ENCODE measurements around the gene NEMP2.

NEMP2 gene

DNA sequence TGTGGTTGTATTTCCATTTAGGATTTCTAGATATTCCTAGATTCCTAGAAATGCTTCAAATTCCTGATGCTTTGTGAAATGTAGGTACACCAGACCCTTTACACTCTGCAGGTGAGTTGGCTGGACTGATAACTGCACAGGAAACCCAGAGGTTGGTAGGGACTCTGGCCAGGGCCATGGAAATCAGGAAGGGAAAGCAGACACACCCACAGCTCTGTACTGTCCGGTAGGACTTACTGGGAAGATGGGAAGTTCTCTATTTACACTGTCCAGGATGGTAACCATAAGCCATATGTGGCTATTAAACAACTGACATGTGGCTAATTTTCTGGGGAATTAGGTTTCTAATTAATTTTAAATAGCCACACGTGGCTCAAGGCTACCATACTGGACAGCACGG lies 31.4 kb downstream of the NEMP2 start:
- TF ChIP-seq REST (IDR thresholded peaks at IDR 0.05; ENCODE audit: low read depth) (no peak), MAX (IDR thresholded peaks at IDR 0.05) (no peak), TEAD4 (IDR thresholded peaks at IDR 0.05) (no peak), TCF12 (IDR thresholded peaks at IDR 0.05; ENCODE audit: low read depth) (no peak), YY1 (IDR thresholded peaks at IDR 0.05; ENCODE audit: low read depth) (no peak), FOXM1 (IDR thresholded peaks at IDR 0.05; ENCODE audit: borderline replicate concordance, low read depth) (no peak), EP300 (IDR thresholded peaks at IDR 0.05; ENCODE audit: borderline replicate concordance) (no peak), CEBPB (IDR thresholded peaks at IDR 0.05) (no peak), NFIC (IDR thresholded peaks at IDR 0.05) (no peak), TAF1 (IDR thresholded peaks at IDR 0.05; ENCODE audit: low read depth) (no peak), RAD21 (IDR thresholded peaks at IDR 0.05; ENCODE audit: low read depth) (no peak), ZBTB7A (IDR thresholded peaks at IDR 0.05; ENCODE audit: low read depth) (no peak), EGR1 (IDR thresholded peaks at IDR 0.05) (no peak), CREB1 (IDR thresholded peaks at IDR 0.05; ENCODE audit: low read depth) (no peak)
- TF ChIP-seq, protein P1, sequence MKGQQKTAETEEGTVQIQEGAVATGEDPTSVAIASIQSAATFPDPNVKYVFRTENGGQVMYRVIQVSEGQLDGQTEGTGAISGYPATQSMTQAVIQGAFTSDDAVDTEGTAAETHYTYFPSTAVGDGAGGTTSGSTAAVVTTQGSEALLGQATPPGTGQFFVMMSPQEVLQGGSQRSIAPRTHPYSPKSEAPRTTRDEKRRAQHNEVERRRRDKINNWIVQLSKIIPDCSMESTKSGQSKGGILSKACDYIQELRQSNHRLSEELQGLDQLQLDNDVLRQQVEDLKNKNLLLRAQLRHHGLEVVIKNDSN (IDR thresholded peaks at IDR 0.05) = no peak

DNA sequence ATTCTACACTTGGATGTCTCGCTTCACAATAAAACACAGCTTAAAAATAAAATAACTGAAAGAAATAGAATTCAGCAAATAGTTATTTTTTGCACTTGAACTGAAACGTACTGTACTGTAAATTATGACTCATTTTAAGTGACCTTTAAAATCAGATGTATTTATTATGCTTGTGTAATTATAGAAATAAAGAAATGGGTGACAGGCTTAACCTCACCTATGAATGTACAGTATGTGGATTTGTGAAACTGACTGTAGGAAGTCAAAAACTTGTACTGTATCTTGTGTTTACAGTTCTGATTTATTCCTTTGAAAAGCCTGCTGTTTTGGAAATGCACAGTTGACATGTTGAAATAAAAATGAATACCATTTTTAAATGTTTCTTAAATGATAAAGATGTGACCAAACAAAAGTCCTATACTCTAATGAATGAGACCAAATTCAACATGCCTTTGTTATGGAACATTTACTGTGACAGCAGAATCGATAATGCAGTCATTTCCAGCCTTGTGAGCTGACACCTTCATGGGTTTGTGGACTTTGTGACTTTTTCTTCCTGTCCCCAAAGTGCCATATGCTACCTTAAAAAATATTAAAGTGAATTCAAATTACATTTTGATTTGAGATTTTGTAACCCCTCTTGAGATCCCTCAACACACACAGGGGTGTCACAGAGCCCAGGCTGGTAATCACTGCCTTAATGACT lies 32.7 kb downstream of the NEMP2 start:
- no peak for TF ChIP-seq ZBTB7A (IDR thresholded peaks at IDR 0.05; ENCODE audit: low read depth)

- TF ChIP-seq CEBPB (IDR thresholded peaks at IDR 0.05) (no peak), RAD21 (IDR thresholded peaks at IDR 0.05; ENCODE audit: low read depth) (no peak), CREB1 (IDR thresholded peaks at IDR 0.05; ENCODE audit: low read depth) (no peak), FOXM1 (IDR thresholded peaks at IDR 0.05; ENCODE audit: borderline replicate concordance, low read depth) (no peak), TEAD4 (IDR thresholded peaks at IDR 0.05) (no peak), EGR1 (IDR thresholded peaks at IDR 0.05) (no peak), TAF1 (IDR thresholded peaks at IDR 0.05; ENCODE audit: low read depth) (no peak), REST (IDR thresholded peaks at IDR 0.05; ENCODE audit: low read depth) (no peak), TCF12 (IDR thresholded peaks at IDR 0.05; ENCODE audit: low read depth) (no peak), ZBTB7A (IDR thresholded peaks at IDR 0.05; ENCODE audit: low read depth) (no peak), EP300 (IDR thresholded peaks at IDR 0.05; ENCODE audit: borderline replicate concordance) (no peak), NFIC (IDR thresholded peaks at IDR 0.05) (no peak), MAX (IDR thresholded peaks at IDR 0.05) (no peak), YY1 (IDR thresholded peaks at IDR 0.05; ENCODE audit: low read depth) (no peak)
- TF ChIP-seq, protein P1 (IDR thresholded peaks at IDR 0.05) = no peak
Measured at GRCh38 chr2:190501231-190501630, 33.3 kb downstream of the NEMP2 start.

GRCh38 chr2:190500054-190500502 lies 34.4 kb downstream of the NEMP2 start:
- TF ChIP-seq FOXM1 (IDR thresholded peaks at IDR 0.05; ENCODE audit: borderline replicate concordance, low read depth) = no peak
- TF ChIP-seq TEAD4 (IDR thresholded peaks at IDR 0.05) = no peak
- no peak for TF ChIP-seq CREB1 (IDR thresholded peaks at IDR 0.05; ENCODE audit: low read depth)

- no peak for TF ChIP-seq EGR1 (IDR thresholded peaks at IDR 0.05)
- TF ChIP-seq TCF12 (IDR thresholded peaks at IDR 0.05; ENCODE audit: low read depth) = no peak
- no peak for TF ChIP-seq EP300 (IDR thresholded peaks at IDR 0.05; ENCODE audit: borderline replicate concordance)
- TF ChIP-seq, protein P1 (IDR thresholded peaks at IDR 0.05) = no peak
- TF ChIP-seq RAD21 (IDR thresholded peaks at IDR 0.05; ENCODE audit: low read depth) = no peak
- TF ChIP-seq CREB1 (IDR thresholded peaks at IDR 0.05; ENCODE audit: low read depth) = no peak
- no peak for TF ChIP-seq TEAD4 (IDR thresholded peaks at IDR 0.05)
- no peak for TF ChIP-seq REST (IDR thresholded peaks at IDR 0.05; ENCODE audit: low read depth)
- TF ChIP-seq YY1 (IDR thresholded peaks at IDR 0.05; ENCODE audit: low read depth) = no peak
Measured at GRCh38 chr2:190499273-190499672, 35.2 kb downstream of the NEMP2 start.
